ENCODE data around the gene RAB7A. TPM values are rescaled to one million over a fixed set of nuclear protein-coding genes. Genes with fewer than 3 reads are reported as not detected.

The RAB7A gene
- total and polyA plus RNA-seq, 2 donors (not counting 1 experiment from before 2014, with no cell fraction given), result 54.2 to 415 TPM

GRCh38 chr3:128781164-128781563 lies 55.2 kb downstream of the RAB7A start:
- DNase-seq (ENCODE audit: low read depth in 2 of 2), result no peak
- H2AFZ ChIP-seq (ENCODE audit: low read length), result no peak overlapping the region
- H3K27me3 ChIP-seq (ENCODE audit: control insufficient read depth, insufficient read depth, low read length), result no peaks in the 10 kb centered on the region
- no peak for TF ChIP-seq EZH2 (IDR thresholded peaks at IDR 0.05; ENCODE audit: low read length, missing control alignments)
- TF ChIP-seq CTCF (conservative IDR thresholded peaks at IDR 0.05 in 1 of 2, IDR thresholded peaks at IDR 0.05 in 1 of 2; ENCODE audit: low read depth in 1 of 2, low read length in 2 of 2), result no peak
- H3K79me2 ChIP-seq (ENCODE audit: control insufficient read depth, insufficient read depth, low read length), result peaks cover 98% of the 10 kb centered on the region
- H3K27ac ChIP-seq (ENCODE audit: insufficient read depth, low read length), result no peak overlapping the region
- peaks cover 1% of the 10 kb centered on the region for H3K4me1 ChIP-seq (ENCODE audit: control insufficient read depth, extremely low read depth, insufficient read depth, low read length)
- H3K9ac ChIP-seq (ENCODE audit: insufficient read depth, low read length), result no peak overlapping the region
- H4K20me1 ChIP-seq (ENCODE audit: control insufficient read depth, extremely low read depth, insufficient read depth, low read length), result peaks cover 2% of the 10 kb centered on the region
- H3K36me3 ChIP-seq (ENCODE audit: control insufficient read depth, insufficient read depth, low read length), result no peaks in the 10 kb centered on the region
- no peak overlapping the region for H3K4me3 ChIP-seq (replicated peaks in 1 of 4; ENCODE audit: control extremely low read depth in 1 of 4, insufficient read depth in 1 of 4, low read depth in 3 of 4, low read length in 4 of 4)
- H3K4me2 ChIP-seq (ENCODE audit: extremely low read depth, insufficient read depth, low read length), result no peak overlapping the region
- H3K9me3 ChIP-seq (ENCODE audit: control insufficient read depth, insufficient read depth, low read depth, low read length), result no peaks in the 10 kb centered on the region

GRCh38 chr3:128782282-128783146 lies 56.5 kb downstream of the RAB7A start:
- Histone ChIP-seq H3K27me3 (ENCODE audit: control insufficient read depth, insufficient read depth, low read length) (no peaks in the 10 kb centered on the region), H3K9me3 (ENCODE audit: control insufficient read depth, insufficient read depth, low read depth, low read length) (no peaks in the 10 kb centered on the region), H4K20me1 (ENCODE audit: control insufficient read depth, extremely low read depth, insufficient read depth, low read length) (peaks cover 9% of the 10 kb centered on the region), H3K9ac (ENCODE audit: insufficient read depth, low read length) (no peak overlapping the region), H2AFZ (ENCODE audit: low read length) (no peak overlapping the region), H3K4me3 (replicated peaks in 1 of 4; ENCODE audit: control extremely low read depth in 1 of 4, insufficient read depth in 1 of 4, low read depth in 3 of 4, low read length in 4 of 4) (no peak overlapping the region), H3K36me3 (ENCODE audit: control insufficient read depth, insufficient read depth, low read length) (no peaks in the 10 kb centered on the region), H3K27ac (ENCODE audit: insufficient read depth, low read length) (no peak overlapping the region), H3K4me1 (ENCODE audit: control insufficient read depth, extremely low read depth, insufficient read depth, low read length) (peaks cover 6% of the 10 kb centered on the region), H3K4me2 (ENCODE audit: extremely low read depth, insufficient read depth, low read length) (no peak overlapping the region), H3K79me2 (ENCODE audit: control insufficient read depth, insufficient read depth, low read length) (peaks cover 98% of the 10 kb centered on the region)
- TF ChIP-seq CTCF (conservative IDR thresholded peaks at IDR 0.05 in 1 of 2, IDR thresholded peaks at IDR 0.05 in 1 of 2; ENCODE audit: low read depth in 1 of 2, low read length in 2 of 2), result no peak
- no peak for TF ChIP-seq EZH2 (IDR thresholded peaks at IDR 0.05; ENCODE audit: low read length, missing control alignments)
- no peak for DNase-seq (ENCODE audit: low read depth in 2 of 2)

- no peak for TF ChIP-seq CTCF (conservative IDR thresholded peaks at IDR 0.05 in 1 of 2, IDR thresholded peaks at IDR 0.05 in 1 of 2; ENCODE audit: low read depth in 1 of 2, low read length in 2 of 2)
- no peak for TF ChIP-seq EZH2 (IDR thresholded peaks at IDR 0.05; ENCODE audit: low read length, missing control alignments)
- Histone ChIP-seq H3K27me3 (ENCODE audit: control insufficient read depth, insufficient read depth, low read length) (no peaks in the 10 kb centered on the region), H3K4me2 (ENCODE audit: extremely low read depth, insufficient read depth, low read length) (no peak overlapping the region), H3K79me2 (ENCODE audit: control insufficient read depth, insufficient read depth, low read length) (peaks cover 98% of the 10 kb centered on the region), H3K36me3 (ENCODE audit: control insufficient read depth, insufficient read depth, low read length) (no peaks in the 10 kb centered on the region), H3K4me3 (replicated peaks in 1 of 4; ENCODE audit: control extremely low read depth in 1 of 4, insufficient read depth in 1 of 4, low read depth in 3 of 4, low read length in 4 of 4) (no peak overlapping the region), H3K9ac (ENCODE audit: insufficient read depth, low read length) (no peak overlapping the region), H3K27ac (ENCODE audit: insufficient read depth, low read length) (no peak overlapping the region), H3K9me3 (ENCODE audit: control insufficient read depth, insufficient read depth, low read depth, low read length) (no peaks in the 10 kb centered on the region), H3K4me1 (ENCODE audit: control insufficient read depth, extremely low read depth, insufficient read depth, low read length) (peaks cover 10% of the 10 kb centered on the region), H4K20me1 (ENCODE audit: control insufficient read depth, extremely low read depth, insufficient read depth, low read length) (peaks cover 13% of the 10 kb centered on the region), H2AFZ (ENCODE audit: low read length) (no peak overlapping the region)
- DNase-seq (ENCODE audit: low read depth in 2 of 2), result no peak
These were observed 57.8 kb downstream of the RAB7A start for GRCh38 chr3:128783774-128784173.

Measured in fibroblast of lung (primary cell).